HUES64 (cell line): Measurements from ENCODE around the gene NBPF1.
A peak's percentile ranks its signal among the peaks of the same experiment; 100 is the strongest.
"Not testable (repeated sequence)": the region's sequence is repeated elsewhere in the genome, so short reads cannot be mapped to it uniquely, and the experiment has no call there.

Source experiments
- H3K27ac ChIP-seq: 2 replicates; pipeline ENCODE4 v1.7.0; 2013; ENCODE audit warnings: low read depth, low read length, inconsistent platforms
- H3K27me3 ChIP-seq: 2 replicates; pipeline ENCODE4 v1.6.1; 2013; ENCODE audit warnings: mild to moderate bottlenecking, low read length; ENCODE audit not compliant: insufficient read depth
- H3K36me3 ChIP-seq: 2 replicates; pipeline ENCODE4 v1.6.1; 2013; ENCODE audit warnings: mild to moderate bottlenecking, low read length; ENCODE audit not compliant: insufficient read depth
- H3K4me1 ChIP-seq: 2 replicates; pipeline ENCODE4 v1.6.1; 2013; ENCODE audit warnings: mild to moderate bottlenecking, low read length, moderate library complexity; ENCODE audit not compliant: insufficient read depth
- H3K4me3 ChIP-seq: 2 replicates; pipeline ENCODE4 v1.5.1; 2013; ENCODE audit warnings: mild to moderate bottlenecking, low read length, moderate library complexity
- H3K9ac ChIP-seq: 2 replicates; pipeline ENCODE4 v1.6.1; 2013; ENCODE audit warnings: mild to moderate bottlenecking, low read depth, low read length
- H3K9me3 ChIP-seq: 2 replicates; pipeline ENCODE4 v1.6.1; 2013; ENCODE audit warnings: low read depth, low read length; ENCODE audit not compliant: insufficient read depth
- WGBS: fragments of 150-250, 120-280 bp; methylation state at CpG from one replicate; pipeline ENCODE4 v1.1.7; 2013; ENCODE audit warnings: missing lambda C conversion rate; 5-methylcytosine and 5-hydroxymethylcytosine counted together

Gene NBPF1

DNA sequence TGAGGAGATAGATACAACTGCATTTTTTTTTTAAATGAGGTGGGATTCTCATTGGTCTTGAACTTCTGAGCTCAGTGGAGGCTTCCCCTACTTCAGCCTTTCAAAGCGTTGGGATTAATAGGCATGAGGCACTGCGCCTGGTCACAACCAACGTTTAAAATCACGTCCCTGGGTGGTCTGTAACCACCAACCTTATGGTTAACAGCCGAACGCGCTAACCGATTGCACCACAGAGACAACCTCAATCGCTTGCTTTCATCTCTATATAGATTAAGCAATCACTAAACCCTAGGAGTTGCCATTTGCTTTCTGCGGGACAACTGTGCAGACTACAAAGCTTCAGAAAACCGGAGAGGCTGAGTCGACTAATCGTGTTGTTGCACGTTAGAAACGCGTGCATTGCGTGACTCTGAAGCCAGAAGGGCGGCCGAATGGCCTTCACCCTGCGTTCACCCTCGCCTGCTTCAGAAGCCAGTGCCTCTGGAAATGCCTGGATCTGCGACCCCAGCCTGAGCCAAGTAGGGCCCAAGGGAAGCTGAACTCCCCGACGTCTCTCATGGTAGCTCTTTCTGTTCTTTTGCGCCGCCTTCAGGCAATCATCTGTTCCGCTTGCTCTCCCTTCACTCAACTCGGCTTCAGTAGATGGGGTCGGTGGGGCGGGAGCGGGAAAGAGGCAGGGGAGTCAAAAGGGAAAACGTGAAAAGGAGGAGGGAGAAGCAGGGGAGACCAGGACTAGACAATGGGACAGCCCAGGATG is 81.0 kb downstream of the NBPF1 start:
- H3K4me1 ChIP-seq, H3K27ac ChIP-seq, H3K9me3 ChIP-seq, H3K36me3 ChIP-seq, H3K9ac ChIP-seq: not testable (repeated sequence)
- H3K27me3 ChIP-seq = peaks cover 23% of the 10 kb centered on the region
- 21% methylated on average over 25 of the region's 32 CpGs for WGBS
- peak overlapping the region; percentile 47 for H3K4me3 ChIP-seq

GRCh38 chr1:16528338-16528737 is 85.0 kb downstream of the NBPF1 start:
- H3K9ac ChIP-seq, H3K4me3 ChIP-seq, H3K9me3 ChIP-seq, H3K27ac ChIP-seq, H3K27me3 ChIP-seq, H3K36me3 ChIP-seq, H3K4me1 ChIP-seq: not testable (repeated sequence)
- 86% methylated on average over 2 of the region's 3 CpGs for WGBS

DNA sequence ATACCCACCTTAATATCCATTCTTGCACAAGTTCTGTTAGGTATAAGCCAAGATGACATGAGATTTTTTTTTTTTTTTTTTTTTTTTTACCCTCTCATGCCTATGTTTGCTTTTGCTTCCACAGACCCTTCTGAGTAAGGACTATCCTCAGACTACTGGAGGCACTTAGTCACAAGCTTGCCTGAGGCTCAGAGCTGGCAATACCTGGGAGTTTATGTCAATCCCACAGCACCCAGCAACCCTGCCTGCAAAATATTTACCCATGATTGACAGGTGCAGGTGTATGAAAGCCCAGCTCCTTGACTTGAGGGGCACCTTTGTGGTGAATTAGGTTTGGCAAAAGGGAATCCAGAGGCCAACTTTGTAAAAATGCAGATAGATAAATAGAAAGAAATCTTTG is 87.6 kb downstream of the NBPF1 start:
- not testable (repeated sequence) for H3K4me1 ChIP-seq, H3K9ac ChIP-seq, H3K4me3 ChIP-seq

GRCh38 chr1:16521679-16522078 is 91.7 kb downstream of the NBPF1 start:
- not testable (repeated sequence) for H3K36me3 ChIP-seq, H3K9me3 ChIP-seq, H3K4me1 ChIP-seq, H3K27me3 ChIP-seq, H3K9ac ChIP-seq, H3K27ac ChIP-seq
- WGBS = 85% methylated on average over 4 of the region's 5 CpGs
- peak overlapping the region; percentile 52 for H3K4me3 ChIP-seq

More for the DNA sequence above, 87.6 kb downstream of the NBPF1 start:
- H3K27me3 ChIP-seq, H3K36me3 ChIP-seq, H3K27ac ChIP-seq, H3K9me3 ChIP-seq: not testable (repeated sequence)

DNA sequence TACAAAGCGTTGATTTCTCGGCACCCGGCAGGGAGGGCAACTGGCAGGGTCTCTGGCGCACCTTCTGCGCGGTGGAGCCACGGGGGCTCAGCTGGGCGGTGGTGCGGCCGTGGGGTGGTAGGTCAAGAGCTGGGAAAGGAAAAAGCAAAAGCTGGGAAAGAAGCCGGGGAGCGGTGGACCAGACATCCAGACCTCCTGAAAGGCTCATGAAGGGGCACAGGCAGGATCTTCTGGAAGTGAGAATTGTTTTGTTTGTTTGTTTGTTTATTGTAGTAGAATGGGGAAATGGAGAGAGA is 92.1 kb downstream of the NBPF1 start:
- H3K4me1 ChIP-seq = no peaks in the 10 kb centered on the region
- peaks cover 9% of the 10 kb centered on the region; the same call in 1 of the 2 replicates for H3K27me3 ChIP-seq
- H3K9me3 ChIP-seq = no peaks in the 10 kb centered on the region
- no peaks in the 10 kb centered on the region for H3K36me3 ChIP-seq
- H3K9ac ChIP-seq = peak overlapping the region; percentile 68; the same call in 1 of the 2 replicates
- H3K4me3 ChIP-seq = peak overlapping the region; percentile 52
- 64% methylated on average over 12 of the region's 12 CpGs for WGBS
- no peak overlapping the region for H3K27ac ChIP-seq

- H3K27ac ChIP-seq = peak overlapping the region; percentile 23; the same call in 1 of the 2 replicates
- not testable (repeated sequence) for H3K27me3 ChIP-seq, H3K9me3 ChIP-seq, H3K4me1 ChIP-seq, H3K36me3 ChIP-seq
- 62% methylated on average over 48 of the region's 48 CpGs for WGBS
- H3K9ac ChIP-seq = peak overlapping the region; percentile 68
- peak overlapping the region; percentile 52 for H3K4me3 ChIP-seq
These were observed 92.7 kb downstream of the NBPF1 start for GRCh38 chr1:16520435-16521287.

GRCh38 chr1:16519255-16519951 is 94.0 kb downstream of the NBPF1 start:
- H3K9me3 ChIP-seq, H3K27me3 ChIP-seq, H3K36me3 ChIP-seq, H3K4me1 ChIP-seq, H3K9ac ChIP-seq, H3K27ac ChIP-seq, H3K4me3 ChIP-seq: not testable (repeated sequence)
- 82% methylated on average over 5 of the region's 6 CpGs for WGBS

DNA sequence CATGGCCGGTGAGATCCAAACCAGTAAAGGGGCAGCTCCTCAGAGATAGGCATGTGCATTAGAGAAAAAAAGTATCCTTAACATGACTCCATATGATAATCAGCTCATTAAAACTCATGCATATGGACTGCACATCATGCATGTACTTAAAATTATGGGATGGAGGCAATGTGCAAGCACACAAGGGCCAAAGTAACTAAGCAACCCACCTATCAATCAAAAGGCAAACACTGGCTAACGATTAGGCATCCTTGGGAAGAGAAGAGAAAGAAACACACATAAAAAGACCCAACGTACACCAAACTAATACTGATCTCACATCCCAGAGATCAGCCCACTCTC is 94.5 kb downstream of the NBPF1 start:
- H3K4me3 ChIP-seq, H3K9ac ChIP-seq, H3K36me3 ChIP-seq, H3K9me3 ChIP-seq, H3K27me3 ChIP-seq, H3K4me1 ChIP-seq, H3K27ac ChIP-seq: not testable (repeated sequence)
- WGBS = 80% methylated on average over 1 of the region's 3 CpGs

GRCh38 chr1:16516694-16517410 is 96.5 kb downstream of the NBPF1 start:
- H3K36me3 ChIP-seq, H3K4me1 ChIP-seq, H3K9me3 ChIP-seq, H3K27me3 ChIP-seq, H3K4me3 ChIP-seq, H3K9ac ChIP-seq, H3K27ac ChIP-seq: not testable (repeated sequence)
- 85% methylated on average over 5 of the region's 5 CpGs for whole genome bisulfite sequencing

GRCh38 chr1:16514107-16515055 is 99.0 kb downstream of the NBPF1 start, which contains the start of gene RNU1-1:
Gene RNU1-1 (minus strand): TSS chr1:16514285.
- not testable (repeated sequence) for H3K27me3 ChIP-seq, H3K36me3 ChIP-seq, H3K4me1 ChIP-seq, H3K9me3 ChIP-seq
- H3K4me3 ChIP-seq = peak within 1 kb of the TSS; percentile 51
- H3K27ac ChIP-seq = peak within 1 kb of the TSS; percentile 91; the same call in 1 of the 2 replicates
- 5% methylated on average over 28 of the region's 40 CpGs for WGBS
- H3K9ac ChIP-seq = peak within 1 kb of the TSS; percentile 95
